ENCODE measurements around the gene TLCD3B. TPM values are rescaled to one million over a fixed set of nuclear protein-coding genes. Genes with fewer than 3 reads are reported as not detected.

TLCD3B gene, protein sequence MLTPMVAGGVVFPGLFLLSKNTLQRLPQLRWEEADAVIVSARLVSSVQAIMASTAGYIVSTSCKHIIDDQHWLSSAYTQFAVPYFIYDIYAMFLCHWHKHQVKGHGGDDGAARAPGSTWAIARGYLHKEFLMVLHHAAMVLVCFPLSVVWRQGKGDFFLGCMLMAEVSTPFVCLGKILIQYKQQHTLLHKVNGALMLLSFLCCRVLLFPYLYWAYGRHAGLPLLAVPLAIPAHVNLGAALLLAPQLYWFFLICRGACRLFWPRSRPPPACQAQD
- not detected for total RNA-seq
- polyA plus RNA-seq, result under 1 TPM in 1 of 2 donors, not detected in 1; 0.29 TPM
- long read RNA-seq, donor 1, result 0 reads
- long read RNA-seq, donor 2, result 0 reads
- long read RNA-seq, donor 3, result 0 reads

DNA sequence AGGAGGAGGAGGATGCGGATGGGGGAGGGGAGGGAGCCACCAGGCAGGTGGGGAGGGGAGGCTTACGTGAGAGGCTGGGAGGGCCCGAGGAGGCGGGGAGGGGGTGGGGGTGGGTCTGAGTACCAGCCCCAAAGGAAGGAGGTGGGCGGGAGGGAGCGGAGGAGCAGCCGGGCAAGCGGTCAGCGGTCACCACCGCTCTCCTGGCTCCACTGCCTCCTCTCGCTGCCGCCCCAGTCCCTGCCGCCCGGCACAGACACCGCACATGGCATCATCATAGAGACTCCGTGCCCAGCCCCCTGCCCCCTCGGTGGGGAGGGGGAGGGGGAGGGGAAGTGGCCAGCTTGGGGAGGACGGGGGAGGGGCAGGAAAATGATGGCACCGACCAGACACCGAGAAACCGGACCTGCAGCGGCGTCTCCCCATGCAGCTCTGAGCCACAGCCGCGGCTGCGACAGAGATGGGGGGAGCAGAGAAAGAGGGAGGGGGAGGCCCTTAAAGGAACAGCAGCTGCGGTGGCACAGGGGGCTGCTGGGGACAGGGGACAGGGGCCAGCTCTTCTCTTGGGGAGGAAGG, at the start of gene TLCD3B:
TSS of gene TLCD3B (minus strand) at position 431 of the 573 bp plus-strand sequence. CDS start 744 bp downstream, outside the sequence.
- Histone ChIP-seq H3K9me3 (no peaks in the 10 kb centered on the region), H3K4me3 (no peak within 1 kb of the TSS), H3K27ac (no peak within 1 kb of the TSS), H3K36me3 (no peaks in the 10 kb centered on the region), H3K27me3 (peaks cover 4 to 96% (median 87%) of the 10 kb centered on the region in 7 donors), H3K4me1 (peaks cover 0 to 10% (median 6%) of the 10 kb centered on the region in 9 donors)
- WGBS, 2 donors, result 1 to 2% methylated on average over 26 to 27 of the region's 27 CpGs
- ATAC-seq (peak in 1 of 8 donors; percentile 12), DNase-seq (no peak)
- TF ChIP-seq, protein P1, sequence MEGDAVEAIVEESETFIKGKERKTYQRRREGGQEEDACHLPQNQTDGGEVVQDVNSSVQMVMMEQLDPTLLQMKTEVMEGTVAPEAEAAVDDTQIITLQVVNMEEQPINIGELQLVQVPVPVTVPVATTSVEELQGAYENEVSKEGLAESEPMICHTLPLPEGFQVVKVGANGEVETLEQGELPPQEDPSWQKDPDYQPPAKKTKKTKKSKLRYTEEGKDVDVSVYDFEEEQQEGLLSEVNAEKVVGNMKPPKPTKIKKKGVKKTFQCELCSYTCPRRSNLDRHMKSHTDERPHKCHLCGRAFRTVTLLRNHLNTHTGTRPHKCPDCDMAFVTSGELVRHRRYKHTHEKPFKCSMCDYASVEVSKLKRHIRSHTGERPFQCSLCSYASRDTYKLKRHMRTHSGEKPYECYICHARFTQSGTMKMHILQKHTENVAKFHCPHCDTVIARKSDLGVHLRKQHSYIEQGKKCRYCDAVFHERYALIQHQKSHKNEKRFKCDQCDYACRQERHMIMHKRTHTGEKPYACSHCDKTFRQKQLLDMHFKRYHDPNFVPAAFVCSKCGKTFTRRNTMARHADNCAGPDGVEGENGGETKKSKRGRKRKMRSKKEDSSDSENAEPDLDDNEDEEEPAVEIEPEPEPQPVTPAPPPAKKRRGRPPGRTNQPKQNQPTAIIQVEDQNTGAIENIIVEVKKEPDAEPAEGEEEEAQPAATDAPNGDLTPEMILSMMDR (IDR thresholded peaks at IDR 0.05), result no peak
- intact Hi-C loops (cut with DNase I), result no loop called here

DNA sequence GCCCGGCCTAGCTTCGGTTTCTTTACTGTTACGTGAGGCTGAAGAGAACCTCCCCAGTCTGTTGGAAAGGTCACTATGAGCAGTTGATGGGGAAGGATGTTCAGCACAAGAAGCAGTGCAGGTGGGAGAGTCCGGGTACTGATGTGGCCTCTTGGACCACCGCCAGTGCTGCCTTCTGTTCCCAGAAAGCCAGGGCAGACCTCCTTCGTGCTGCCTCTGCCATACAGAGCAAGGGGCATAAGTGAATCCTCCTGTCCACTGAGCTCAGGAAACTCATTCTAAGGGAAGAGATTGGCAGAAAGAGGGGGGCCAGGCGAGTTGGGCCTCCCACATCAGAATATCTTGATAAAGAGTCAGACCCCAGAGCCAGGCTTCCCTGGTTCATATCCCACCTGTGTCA, 48.4 kb upstream of the TLCD3B start:
- WGBS, 2 donors, result 80 to 88% methylated on average over 7 of the region's 7 CpGs
- no peak for DNase-seq
- ATAC-seq, result no peak
- Histone ChIP-seq H3K27me3 (no peaks in the 10 kb centered on the region), H3K4me1 (peaks cover 13 to 49% (median 37%) of the 10 kb centered on the region in 9 donors), H3K4me3 (no peak overlapping the region), H3K9me3 (no peaks in the 10 kb centered on the region), H3K27ac (peak overlapping the region in 2 of 10 donors; percentile 21 to 59), H3K36me3 (peaks cover 0 to 75% (median 36%) of the 10 kb centered on the region in 9 donors)
- intact Hi-C loops (cut with DNase I), result loop anchor here in 2 of 10 donors (10.0 kb wide), 2 partner anchors 325 to 575 kb away; partner anchors contain the start of genes FBRS (in 1 of the 2), PRR14 (in 1 of the 2) and ZNF771 (in 1 of the 2)
- TF ChIP-seq, protein P1 (IDR thresholded peaks at IDR 0.05), result no peak

- ATAC-seq (peak in 2 of 8 donors; percentile 19 to 40), DNase-seq (no peak)
- TF ChIP-seq, protein P1 (IDR thresholded peaks at IDR 0.05), result no peak
- Histone ChIP-seq H3K27me3 (no peaks in the 10 kb centered on the region), H3K9me3 (no peaks in the 10 kb centered on the region), H3K27ac (peak overlapping the region in 5 of 10 donors; percentile 21 to 65 (median 44)), H3K4me1 (peaks cover 13 to 49% (median 37%) of the 10 kb centered on the region in 9 donors), H3K36me3 (peaks cover 0 to 70% (median 29%) of the 10 kb centered on the region in 9 donors), H3K4me3 (no peak overlapping the region)
- intact Hi-C loops (cut with DNase I), result loop anchor here in 2 of 10 donors (10.0 kb wide), 2 partner anchors 326 to 576 kb away; partner anchors contain the start of genes FBRS (in 1 of the 2), PRR14 (in 1 of the 2) and ZNF771 (in 1 of the 2)
- 62 to 71% methylated on average over 7 of the region's 7 CpGs for WGBS, 2 donors
Observed at GRCh38 chr16:30078744-30079143, 47.7 kb upstream of the TLCD3B start.

- H3K27ac ChIP-seq, result peak overlapping the region in 3 of 10 donors; percentile 59 to 99 (median 65)
- WGBS, 2 donors, result 71 to 81% methylated on average over 6 of the region's 6 CpGs
- peaks cover 13 to 49% (median 37%) of the 10 kb centered on the region in 9 donors for H3K4me1 ChIP-seq
- no peak for ATAC-seq
- H3K27me3 ChIP-seq, result no peaks in the 10 kb centered on the region
- DNase-seq, result no peak
- TF ChIP-seq, protein P1 (IDR thresholded peaks at IDR 0.05), result no peak
- intact Hi-C loops (cut with DNase I), result loop anchor here in 2 of 10 donors (10.0 kb wide), 2 partner anchors 327 to 577 kb away; partner anchors contain the start of genes FBRS (in 1 of the 2), PRR14 (in 1 of the 2) and ZNF771 (in 1 of the 2)
- peaks cover 0 to 70% (median 28%) of the 10 kb centered on the region in 9 donors for H3K36me3 ChIP-seq
- H3K4me3 ChIP-seq, result peak overlapping the region in 3 of 10 donors; percentile 94 to 100 (median 100)
- H3K9me3 ChIP-seq, result no peaks in the 10 kb centered on the region
Observed at GRCh38 chr16:30077656-30078055, 46.6 kb upstream of the TLCD3B start.

Data from heart right ventricle (tissue), 16 donors.